Stimulated activated CD8-positive, alpha-beta memory T cell treated with anti-CD3 and anti-CD28 coated beads, Interleukin-4, amount 100 ng/mL, for 4 hours (primary cell): ENCODE results near the gene GTSE1.

ENCODE experiments used
- DNase-seq, 2 donors: peaks; one replicate each; pipeline ENCODE4 v3.0.0-alpha.2; 2020; ENCODE audit warnings: low read depth in 2 of 2, low spot score in 1 of 2

Gene GTSE1

GRCh38 chr22:46274381-46274780, 22.3 kb upstream of the GTSE1 start:
- no peak for DNase-seq

- DNase-seq = no peak
These were observed 21.1 kb upstream of the GTSE1 start for GRCh38 chr22:46275455-46276122.

DNA sequence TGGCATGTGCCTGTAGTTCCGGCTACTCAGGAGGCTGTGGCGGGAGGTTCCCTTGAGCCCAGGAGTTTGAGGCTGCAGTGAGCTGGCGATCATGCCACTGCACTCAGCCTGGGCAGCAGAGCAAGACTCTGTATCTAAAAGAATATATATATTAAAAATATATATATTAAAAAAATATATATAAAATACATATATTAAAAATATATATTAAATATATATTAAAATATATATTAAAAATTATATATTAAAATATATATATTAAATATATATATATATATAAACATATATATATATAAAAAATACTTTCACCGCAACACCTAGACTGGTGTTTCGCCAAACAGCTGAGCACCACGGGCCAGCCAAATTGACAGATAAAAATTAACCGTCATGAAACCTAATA, 20.1 kb upstream of the GTSE1 start:
- DNase-seq = no peak

- DNase-seq = no peak
These were observed 17.7 kb upstream of the GTSE1 start for GRCh38 chr22:46278656-46279645.

DNA sequence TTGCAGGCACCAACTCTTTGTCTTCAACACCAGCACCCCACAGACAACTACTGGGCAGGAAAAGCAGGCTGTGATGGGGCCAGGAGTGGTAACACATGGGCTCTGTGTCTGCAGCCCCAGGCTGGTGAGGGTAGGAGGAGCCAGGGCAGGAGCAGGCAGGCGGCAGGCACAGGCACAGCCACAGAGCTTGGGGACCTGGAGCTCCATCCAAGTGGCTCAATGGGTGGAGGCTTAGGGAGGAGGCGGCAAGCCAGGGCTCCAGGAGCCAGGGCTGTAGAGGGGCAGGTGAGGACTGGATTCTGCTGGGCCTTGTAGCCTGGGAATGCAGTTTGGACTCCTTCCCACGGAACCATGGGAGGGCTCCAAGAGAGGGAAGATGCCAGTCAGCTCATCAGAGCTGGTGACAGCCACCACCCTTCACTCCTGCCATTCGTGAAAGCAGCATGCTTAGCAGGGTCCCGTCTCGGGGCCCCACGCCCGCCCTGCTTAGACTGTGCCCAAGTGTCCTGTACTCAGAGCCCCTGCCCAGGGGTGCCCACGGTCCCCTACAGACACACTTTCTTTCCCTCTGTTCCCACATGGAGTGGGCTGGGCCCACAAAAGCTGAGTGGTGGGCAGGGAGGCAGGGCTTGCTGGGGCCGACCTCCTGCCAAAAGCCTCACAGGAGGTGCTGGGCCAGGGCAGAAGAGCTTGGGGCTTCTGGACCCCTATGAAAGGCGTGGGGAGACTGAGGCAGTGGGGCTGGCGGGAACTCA, 16.4 kb upstream of the GTSE1 start:
- DNase-seq = no peak

GRCh38 chr22:46280999-46281623, 15.6 kb upstream of the GTSE1 start:
- DNase-seq = no peak

DNA sequence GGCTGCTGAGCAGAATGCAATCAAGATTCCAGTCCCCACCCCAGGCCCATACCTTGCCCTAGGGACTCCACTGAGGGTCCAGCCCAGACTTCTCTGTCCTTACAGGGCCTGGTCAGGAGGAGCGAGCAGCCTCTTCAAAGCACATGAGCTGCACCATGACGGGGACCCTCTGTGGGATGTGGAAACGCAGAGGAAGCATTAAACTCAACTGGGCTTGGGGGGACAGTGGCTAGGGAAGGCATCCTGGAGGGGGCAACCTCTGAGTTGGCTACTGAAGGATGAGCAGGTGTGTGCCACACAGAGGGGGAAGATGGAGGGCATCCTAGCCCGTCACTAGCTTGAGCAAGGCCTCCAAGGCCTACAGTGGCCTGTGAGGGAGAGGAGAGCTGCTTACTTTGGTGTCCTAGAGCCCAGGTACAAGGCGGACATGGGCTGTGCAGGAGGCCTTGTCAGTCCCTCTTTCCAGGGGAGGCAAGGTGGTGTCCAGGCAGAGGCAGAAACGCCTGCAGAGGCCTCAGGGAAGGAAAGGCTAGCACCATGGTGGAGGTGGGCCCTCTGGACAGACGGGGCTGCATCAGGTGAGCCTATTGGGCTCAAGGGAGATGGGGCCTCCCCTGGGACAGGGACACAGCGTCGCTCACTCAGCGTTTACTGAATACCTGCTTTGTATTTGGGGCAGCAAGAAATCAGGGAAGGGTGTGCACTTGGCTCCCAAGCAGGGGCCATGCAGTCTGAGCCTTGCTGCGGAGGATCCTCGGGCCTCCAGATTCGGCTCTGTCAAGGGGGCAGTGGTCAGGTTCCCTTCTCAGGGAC, 14.6 kb upstream of the GTSE1 start:
- DNase-seq = no peak

- no peak for DNase-seq
These were observed 10.7 kb upstream of the GTSE1 start for GRCh38 chr22:46286006-46286405.

GRCh38 chr22:46286941-46287872, 9.5 kb upstream of the GTSE1 start:
- no peak for DNase-seq

GRCh38 chr22:46287873-46288751, 8.6 kb upstream of the GTSE1 start:
- no peak for DNase-seq

DNA sequence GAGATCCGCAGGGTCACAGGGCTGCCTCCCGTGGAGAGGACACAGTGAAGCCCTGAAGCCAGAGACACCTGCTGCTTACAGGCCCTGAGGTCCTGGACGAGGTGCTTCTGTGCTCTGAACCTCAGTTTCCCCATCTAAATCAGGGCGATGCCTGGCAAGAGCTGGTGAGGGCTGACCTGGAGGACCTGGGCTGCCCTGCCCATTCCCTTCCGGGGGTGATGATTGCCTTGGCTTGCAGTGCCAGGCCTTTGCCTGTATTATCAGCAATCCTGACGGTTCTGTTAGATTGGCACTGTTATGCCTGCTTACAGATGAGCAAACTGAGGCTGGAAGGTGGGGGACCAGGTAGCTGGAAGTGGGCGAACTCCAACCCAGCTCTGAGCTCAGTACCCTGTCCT, 7.8 kb upstream of the GTSE1 start:
- DNase-seq = no peak

GRCh38 chr22:46289244-46289891, 7.3 kb upstream of the GTSE1 start:
- DNase-seq = no peak

DNA sequence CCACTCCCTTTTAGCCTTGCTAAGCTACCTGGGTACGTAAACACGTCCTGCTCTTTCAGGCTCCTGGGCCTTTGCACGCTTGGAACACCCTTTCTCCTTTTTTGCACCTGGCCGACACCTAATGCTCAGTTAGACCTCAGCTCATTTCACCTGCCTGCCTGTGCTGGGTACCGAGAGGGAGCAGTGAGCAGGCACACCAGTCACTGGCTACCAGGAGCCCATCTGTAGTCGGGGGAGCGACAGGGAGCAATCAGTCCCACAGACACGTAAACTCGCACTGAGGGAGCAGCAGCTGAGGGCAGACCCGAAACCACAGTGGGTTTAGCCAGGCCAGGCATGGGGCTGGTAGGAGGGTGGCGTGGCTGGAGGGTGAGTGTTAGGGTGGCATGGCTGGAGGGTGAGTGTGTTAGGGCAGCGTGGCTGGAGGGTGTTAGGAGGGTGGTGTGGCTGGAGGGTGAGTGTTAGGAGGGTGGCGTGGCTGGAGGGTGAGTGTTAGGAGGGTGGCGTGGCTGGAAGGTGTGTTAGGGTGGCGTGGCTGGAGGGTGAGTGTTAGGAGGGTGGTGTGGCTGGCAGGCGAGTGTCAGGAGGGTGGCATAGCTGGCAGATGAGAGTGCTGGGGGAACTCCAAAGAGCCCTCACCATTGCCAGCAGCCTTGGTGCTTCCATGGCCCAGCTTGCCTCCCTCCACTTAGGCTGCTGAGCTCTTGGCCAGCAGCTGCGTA, 6.4 kb upstream of the GTSE1 start:
- no peak for DNase-seq

DNA sequence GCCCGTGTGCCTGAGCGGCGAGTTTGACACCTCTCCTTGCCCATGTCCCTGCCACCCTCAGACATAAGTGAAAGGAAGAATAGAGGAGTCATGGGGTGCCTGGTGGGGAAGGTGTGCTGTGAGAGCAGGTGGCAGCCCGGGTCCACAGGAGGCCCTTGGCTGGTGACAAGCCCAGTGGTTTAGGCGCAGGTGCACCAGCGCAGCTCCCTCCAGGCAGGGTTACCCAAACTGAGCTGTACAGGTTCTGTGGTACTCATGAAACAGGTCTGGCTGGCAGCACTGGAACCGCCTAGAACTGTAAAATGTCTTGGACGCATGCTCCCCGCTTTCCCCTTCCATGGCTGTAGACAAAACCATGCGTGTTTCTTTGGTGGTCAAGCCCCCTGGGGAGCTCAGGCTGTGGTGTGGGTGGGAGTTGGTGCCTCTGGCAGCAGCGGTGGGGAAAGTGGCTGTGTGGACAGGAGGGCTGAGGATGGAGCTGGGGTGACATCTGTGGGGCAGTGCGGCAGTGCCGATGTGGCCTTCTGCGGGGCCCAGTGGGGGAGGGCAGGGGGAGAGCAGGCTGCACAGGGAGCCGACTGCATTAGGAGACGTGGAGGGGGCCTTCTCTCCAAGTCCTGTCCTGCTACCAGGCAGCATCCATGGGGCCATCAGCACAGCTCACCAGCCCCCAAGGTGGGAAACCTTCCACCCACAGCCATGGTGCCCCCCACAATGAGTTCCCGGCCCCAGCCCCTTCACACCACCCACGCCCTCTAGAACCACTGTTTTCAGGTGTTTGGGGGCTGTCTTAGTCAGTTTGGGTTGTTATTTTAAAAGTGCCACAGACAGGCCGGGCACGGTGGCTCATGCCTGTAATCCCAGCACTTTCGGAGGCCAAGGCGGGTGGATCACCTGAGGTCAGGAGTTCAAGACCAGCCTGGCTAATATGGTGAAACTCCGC, 5.6 kb upstream of the GTSE1 start:
- DNase-seq = no peak

- no peak for DNase-seq
These were observed 4.5 kb upstream of the GTSE1 start for GRCh38 chr22:46292173-46292572.

- DNase-seq = no peak
These were observed 3.9 kb upstream of the GTSE1 start for GRCh38 chr22:46292732-46293131.
